Stimulated activated CD8-positive, alpha-beta memory T cell treated with anti-CD3 and anti-CD28 coated beads, Interleukin-4, amount 100 ng/mL, for 48 hours (primary cell): ENCODE data around the gene TGM2.

Source experiments
- DNase-seq: peaks from one replicate; pipeline ENCODE4 v3.0.0-alpha.2; 2020

Gene TGM2

DNA sequence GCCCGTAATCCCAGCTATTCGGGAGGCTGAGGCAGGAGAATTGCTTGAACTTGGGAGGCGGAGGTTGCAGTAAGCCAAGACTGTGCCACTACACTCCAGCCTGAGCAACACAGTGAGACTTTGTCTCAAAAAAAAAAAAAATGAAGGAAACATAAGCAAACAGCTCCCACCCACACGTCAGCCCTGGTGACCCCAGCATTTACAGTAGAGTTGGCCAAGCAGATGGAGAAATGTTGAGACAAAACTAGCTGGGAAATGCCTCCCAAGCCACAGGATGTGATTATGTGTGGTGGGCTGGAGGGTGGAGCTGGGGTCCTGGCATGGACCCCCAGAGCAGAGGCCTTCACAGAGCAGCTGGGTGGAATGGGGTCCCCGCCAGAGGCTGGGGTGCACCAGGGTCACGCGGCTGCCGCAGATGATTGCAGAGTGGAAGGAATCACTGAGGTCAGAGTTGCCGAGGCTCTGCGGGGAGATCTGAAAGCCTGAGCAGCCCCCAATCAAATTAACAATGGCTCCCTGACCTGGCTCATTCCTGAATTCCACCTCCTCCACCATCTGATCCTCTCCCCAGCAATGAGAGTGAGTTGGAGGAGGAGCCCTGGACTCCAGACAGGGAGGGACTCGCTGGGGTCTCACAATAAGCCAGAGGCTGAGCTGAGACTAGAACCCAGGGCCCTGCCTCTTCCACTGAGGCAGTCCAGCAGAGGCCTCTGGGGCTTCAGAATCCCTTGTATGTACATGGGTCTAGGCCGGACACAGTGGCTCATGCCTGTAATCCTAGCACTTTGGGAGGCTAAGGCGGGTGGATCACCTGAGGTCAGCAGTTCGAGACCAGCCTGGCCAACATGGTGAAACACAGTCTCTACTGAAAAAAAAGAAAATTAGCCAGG, 34.7 kb upstream of the TGM2 start:
- DNase-seq, result no peak

DNA sequence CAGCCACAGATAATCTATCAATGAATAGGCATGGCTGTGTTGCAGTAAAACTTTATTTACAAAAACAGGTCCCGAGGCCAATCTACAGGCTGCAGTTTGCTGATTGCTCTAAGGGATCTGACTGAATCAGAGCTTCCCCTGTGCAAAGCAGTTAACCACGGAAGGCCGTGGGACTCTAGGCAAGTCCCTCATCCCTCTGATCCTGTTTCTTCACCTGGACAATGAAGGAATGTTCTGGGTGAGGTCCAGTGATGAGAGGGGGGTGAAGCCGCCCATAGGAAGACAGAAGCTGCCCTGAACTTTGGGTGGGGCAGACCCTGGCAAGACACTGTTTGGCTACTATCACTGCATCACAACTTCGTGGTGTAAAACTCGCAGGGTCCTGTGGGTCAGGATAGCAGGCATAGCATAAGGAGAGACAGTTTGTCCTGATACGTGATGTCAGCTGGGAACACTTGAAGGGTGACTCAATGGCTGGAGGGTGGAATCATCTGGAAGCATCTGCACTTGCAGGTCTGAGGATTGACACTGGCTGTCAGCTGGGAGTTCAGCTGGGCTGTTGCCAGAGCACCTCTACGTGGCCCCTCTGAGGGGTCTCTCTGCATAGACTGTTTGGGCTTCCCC, 33.3 kb upstream of the TGM2 start:
- no peak for DNase-seq

DNA sequence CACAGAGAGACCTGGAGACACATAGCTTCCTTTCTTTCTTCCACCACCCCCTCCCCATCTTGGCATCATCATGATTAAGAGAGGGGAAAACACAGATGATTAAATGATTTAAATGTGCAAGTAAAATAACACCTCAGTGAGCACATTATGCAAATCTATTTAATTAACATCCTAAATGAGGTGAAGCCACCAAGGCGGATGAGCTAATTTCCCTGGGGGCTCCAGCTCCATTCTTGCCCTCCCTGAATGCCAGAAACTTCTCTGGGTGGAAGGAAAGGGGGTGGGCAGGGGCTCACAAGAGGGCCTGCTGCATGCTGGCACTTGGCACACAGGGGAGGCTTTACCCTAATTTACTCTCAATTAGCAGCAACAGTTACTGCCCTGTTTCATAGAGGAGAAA, 32.5 kb upstream of the TGM2 start:
- DNase-seq, result no peak

DNA sequence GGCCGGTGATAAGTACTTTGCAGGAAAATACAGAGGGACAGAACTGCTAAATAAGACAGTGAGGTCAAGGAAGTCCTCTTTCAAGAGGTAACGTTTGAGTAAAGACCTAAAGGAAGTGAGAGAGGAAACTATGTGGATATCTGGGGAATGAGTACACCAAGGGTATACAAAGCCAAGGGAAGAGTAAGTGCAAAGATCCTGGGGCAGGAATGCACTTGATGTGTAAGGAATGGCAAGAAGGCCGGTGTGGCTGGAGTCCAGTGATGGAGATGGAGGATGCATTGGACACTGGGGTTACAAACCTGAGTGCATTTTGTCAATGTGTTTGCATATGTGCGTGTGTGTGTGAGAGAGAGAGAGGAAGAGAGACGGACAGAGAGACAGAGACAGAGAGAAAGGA, 32.1 kb upstream of the TGM2 start:
- no peak for DNase-seq

DNA sequence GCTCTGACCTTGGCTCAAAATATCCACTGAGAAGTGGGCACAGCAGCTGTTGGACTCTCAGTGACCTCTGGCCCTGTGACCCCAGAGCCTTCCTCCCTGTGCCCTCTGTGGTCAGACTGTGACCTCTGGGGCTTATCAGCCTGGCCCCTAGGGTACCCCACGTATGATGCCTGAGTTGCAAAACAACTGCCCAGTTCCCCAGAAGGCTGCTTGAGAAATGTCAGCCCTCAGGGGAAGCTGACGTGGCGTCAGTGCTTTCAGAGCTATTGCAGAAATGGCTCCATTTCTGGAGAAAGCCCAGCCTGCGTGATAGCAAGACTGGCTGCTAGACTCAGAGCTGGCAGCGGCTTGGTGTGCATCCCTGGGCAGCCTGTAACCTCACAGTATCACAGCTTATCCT, 31.5 kb upstream of the TGM2 start:
- no peak for DNase-seq

DNA sequence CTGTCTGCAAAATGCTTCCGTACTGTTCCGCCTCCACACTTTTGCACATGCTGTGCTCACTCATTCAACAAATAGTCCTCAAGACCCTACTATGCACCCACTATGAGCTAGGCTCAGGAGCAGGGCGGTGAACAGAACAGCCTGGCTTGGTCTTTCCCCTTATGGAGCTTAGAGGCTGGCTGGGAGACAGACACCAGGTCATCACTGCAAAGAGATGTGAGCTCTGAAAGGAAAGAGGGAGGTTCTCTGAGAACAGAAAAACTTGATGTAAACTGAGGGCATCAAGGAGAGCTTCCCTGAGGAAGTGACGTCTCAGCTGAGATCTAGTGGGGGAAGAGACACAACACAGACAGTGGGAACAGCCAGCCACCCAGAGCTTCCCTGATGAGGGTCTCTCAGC, 31.0 kb upstream of the TGM2 start:
- no peak for DNase-seq

DNA sequence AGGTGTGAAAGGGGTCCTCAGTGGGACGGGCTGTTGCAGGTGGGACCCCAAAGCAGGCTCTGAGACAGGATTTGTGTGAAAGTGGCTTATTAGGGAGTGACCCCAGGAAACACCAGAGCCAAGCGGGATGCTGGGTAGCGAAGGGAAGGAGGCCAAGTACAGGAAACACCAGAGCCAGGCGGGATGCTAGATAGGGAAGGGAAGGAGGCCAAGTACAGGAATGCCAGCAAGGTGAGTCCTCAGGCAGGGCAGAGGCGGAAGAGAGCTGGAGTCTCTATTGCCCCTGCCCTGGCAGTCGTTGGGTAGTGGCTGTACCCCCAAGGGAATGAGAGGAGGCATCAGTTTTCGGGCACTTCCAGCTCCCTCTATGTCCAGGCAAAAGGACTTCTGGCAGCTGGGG, 30.5 kb upstream of the TGM2 start:
- no peak for DNase-seq

DNA sequence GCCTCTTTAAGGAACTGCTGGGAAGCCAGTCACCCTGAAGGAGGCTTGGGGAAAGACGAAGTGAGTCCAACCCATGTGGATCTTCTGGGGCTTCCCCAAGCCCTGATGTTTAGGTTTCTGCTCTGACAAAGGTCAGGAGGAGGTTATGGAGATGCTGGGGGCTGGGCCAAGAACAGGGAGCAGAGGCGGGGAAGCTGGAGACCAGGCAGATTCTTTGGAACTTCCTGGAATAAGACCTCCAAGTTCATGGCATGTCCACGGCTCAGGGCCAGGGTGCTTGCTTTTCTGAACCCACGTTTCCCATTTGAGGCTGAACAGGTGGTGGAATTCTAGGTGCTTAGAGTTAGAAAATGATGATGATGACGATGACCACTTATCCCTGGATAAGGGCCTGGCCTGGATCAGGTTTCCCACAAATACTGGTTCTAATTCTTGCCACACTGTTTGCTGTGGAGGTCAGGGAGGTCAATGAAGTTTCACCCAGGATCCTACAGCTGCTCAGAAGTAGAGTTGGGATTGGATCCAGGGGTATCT, 30.0 kb upstream of the TGM2 start:
- no peak for DNase-seq

DNA sequence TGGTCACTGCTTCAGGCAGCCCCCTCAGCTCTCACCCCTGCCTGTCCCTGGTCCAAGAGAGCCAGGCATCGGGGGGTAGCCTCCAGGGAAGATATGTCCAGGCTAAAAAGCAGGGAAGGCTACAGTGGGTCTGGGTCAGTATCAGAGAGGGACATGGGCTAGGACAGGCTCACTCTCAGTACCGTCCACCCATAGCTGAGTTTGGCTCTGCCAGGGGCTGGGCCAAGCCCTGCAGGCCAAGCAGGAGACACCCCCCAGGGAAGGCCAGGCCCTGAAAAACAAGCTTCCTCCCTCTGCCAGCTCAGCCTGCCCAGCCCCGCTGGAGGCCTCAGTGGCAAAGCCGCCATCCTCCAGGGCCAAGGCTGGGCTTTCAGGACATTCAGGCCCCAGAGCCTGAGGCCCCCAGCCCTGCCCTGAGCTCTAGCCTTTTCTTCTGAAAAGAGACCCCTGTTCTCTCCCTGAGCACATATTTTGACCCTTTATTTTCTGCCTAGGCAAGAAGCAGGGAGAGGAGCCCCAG, 28.6 kb upstream of the TGM2 start:
- DNase-seq, result no peak

DNA sequence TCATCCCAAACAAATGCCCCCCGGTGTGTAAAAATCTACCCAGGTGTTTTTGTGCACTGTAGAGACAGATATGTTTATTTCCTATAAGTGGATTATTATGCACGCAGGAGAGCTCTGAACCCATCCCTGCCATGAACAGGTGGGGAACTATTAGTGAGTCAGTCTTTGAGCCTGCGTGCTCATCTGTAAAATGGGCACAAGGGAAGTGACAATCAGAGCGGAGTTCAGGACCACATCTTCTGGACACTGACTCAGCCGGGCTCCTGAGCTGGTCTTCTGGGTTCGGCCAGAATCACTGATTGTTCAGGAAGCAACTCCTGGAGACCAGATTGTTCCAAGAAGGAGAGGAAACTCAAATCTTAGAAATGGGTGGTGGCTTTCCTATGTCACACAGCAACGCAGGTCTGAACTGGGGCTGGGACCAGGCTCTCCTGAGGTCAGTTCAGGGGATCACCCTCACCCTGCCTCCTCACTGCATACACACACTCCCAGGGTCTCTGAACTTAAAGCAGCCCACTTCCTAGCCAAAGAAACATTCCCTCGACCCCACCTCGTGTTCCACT, 27.3 kb upstream of the TGM2 start:
- DNase-seq, result no peak

DNA sequence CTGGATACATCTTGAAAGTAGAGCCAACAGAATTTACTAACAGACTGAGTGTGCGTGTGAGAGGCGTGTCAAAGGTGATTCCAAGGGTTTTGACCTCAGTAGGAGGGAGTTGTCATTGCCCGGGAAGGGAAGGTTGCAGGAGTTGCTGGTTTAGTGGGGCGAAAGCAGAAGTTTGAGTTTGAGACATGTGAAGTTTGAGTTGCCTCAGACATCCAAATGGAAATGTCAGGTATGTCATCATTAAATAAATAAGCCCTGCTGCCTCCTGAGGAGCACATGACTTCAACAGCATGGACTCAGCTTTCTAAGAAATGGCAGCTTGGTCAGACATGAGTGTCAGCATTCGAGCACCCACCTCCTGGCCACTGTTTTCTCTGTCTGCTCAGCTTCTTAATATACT, 26.6 kb upstream of the TGM2 start:
- no peak for DNase-seq

DNA sequence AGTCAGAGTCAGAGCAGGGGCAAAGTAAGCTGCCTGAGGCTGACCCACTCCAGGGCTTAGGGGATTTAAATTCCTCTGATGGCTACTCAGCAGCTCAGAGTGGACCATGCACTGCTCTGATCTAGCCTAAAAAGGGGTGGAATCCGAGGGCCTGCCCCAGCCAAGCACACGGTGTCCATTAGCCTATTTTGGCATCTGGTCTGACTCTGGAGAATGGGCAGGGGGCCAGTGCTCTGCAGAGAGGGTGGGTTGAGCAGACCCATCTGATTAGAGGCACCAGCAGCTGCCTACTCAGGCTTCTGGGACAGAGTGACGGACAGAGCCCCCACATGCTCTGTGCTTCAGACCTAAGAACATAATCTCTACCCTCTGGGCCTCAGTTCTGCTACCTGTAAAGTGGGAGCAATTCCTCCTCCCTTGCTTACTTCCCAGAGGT, 25.9 kb upstream of the TGM2 start:
- no peak for DNase-seq

DNA sequence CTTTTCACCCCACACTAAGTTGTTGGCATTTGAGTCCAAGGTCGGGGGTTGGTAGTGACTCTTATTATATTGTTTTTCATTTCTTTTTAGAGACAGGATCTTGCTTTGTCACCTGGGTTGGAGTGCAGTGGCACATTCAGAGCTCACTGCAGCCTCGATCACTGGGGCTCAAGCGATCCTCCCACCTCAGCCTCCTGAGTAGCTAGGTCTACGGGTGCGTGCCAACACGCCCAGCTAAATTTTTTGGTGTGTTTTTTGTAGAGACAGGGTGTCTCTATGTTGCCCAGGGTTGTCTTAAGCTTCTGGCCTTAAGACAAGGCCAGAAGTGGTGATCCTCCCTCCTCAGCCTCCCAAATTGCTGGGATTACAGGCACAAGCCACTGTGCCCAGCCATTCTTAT, 25.1 kb upstream of the TGM2 start:
- DNase-seq, result no peak

DNA sequence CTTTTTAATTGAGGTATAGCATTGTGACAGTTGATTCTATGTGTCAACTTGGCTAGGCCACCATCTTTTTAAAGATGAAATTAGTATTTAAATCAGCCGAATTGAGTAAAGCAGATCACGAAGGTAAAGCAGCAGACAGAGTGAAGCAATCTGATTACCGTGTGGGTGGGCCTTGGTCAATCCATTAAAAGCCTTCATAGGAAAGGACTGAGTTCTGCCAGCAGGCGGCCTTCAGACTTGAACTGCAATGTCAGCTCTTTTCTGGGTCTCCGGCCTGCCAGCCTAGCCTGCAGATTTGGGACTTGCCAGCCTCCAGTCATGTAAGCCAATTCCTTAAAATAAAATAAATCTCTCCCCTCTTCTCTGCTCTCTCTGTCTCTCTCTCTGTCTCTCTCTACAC, 22.4 kb upstream of the TGM2 start:
- DNase-seq, result no peak

DNA sequence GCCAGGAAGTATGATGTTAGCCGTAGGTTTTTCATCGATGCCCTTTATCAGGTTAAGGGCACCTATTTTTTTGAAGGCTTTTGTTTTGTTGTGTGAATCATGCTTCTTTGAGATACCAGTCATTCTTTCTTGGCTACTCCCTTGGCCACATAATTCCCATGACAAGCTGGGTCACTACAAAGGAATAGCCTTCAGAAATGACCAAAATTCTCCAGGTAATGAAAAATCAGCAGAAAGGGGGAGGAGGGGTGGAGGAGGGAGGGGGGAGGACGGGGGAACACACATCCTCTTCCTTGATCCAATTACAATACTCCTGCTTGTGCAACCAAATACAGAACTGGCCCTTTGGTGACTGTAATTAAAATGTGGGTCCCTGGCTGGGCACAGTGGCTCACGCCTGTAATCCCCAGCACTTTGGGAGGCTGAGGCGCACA, 21.7 kb upstream of the TGM2 start:
- no peak for DNase-seq

DNA sequence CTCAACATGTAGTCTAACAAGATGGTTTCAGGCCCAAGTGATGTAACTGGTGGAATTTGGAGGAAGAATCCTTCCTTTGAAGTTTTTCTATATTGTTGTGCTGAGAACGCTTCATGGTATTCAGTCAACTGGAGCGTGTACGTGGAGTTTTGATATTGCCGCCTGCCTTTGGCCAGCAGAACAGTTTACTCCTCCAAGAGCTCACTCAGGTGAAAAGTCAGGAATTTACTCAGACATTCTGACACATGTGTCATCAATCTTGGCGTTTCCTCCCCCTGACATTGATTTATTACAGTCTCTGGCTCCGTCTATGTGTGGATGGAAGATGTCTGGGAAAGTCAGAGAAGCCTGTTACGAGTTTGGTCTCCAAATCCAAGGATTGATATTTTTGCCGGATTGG, 19.0 kb upstream of the TGM2 start:
- no peak for DNase-seq

DNA sequence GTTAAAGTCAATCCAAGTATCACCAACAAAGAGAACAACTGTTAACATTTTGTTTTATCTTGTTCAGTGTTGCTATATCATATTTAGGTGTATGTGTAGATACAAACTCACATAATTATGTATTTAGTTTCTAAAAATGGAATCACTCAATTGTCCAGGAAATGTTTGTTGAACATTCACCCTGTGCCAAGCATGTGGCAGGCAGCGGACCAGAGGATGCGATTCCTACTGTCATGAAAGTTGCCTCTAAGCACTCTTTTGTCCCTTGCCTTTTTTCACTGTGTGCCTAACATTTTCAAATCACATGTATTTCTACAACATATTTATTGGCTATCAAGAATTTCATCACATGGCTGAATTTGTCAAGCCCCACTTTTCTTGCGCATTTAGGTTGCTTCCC, 16.9 kb upstream of the TGM2 start:
- DNase-seq, result no peak

DNA sequence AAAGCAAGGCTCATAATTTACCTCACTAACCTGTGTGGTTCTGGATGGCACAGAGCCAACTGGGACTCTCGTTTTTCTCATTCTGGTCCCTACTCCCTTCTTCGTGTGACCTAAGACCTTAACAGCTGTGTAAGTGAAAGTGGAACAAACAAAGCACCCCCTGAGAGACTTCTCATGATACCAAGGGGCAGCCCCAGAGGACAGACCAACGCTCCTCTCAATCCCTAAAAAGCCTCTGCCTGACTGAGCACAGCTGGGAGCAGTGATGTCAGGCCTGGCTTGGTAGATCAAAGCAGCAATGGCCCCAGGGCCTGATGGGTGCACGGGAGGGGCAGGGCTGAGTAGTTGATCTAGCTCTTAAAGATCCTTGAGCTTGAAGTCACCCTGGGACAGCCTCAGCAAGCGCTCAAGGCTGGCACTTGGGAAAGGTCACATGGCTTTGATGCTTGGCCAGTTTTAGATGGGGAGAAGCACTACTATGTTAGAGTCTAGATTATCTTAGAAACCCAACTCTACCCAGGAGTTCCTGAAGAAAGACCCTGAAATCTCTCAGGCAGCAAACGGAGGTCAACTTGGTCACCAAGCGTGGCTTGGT, 16.2 kb upstream of the TGM2 start:
- no peak for DNase-seq

DNA sequence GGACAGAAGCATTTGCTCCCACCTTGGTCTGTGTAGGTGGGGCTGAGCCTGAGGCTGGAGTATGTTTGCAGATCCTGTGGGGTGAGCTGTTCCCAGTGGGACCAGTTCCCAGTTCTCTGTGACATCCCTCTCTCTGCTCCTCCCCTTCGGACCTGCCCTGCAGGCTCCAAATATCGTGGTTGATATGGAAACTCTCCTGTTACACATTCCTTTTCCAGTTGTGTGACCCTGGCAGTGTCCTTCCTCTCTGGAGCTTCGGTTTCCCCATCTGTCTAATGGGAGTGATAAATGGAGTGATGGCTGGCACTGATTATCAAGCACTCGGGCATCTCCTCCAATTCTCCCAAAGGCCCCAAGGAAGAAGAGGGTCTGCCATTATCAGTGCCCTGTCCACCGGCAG, 15.7 kb upstream of the TGM2 start:
- DNase-seq, result no peak

DNA sequence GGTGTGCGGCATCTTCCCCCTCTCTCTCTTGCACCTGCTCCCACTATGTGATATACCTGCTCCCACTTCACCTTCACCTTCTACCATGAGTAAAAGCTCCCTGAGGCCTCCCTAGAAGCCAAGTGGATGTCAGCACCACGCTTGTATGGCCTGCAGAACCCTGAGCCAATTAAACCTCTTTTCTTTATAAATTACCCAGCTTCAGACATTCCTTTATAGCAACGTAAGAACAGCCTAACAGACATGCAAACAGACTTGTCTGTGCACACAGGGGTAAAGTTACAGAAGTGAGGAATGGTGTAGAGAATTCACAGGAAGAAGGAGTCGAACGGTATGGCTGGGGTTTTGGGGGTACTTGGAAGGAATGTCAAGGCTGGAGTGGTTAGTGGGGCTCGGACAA, 14.8 kb upstream of the TGM2 start:
- no peak for DNase-seq

DNA sequence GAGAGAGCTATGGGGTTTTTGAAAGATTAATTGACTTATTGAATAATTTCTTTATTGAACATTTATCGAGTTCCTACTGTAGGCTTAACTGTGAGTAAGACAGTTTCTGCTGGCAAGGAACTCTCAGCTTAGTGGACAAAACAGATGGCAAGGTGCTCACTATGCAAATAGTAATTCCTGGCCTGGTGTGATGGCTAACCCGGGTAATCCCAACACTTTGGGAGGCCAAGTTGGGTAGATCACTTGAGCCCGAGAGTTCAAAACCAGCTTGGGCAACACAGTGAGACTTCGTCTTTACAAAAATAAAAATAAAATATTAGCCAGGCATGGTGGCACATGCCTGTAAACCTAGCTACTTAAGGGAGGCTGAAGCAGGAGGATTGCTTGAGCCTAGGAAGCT, 13.5 kb upstream of the TGM2 start:
- DNase-seq, result no peak

DNA sequence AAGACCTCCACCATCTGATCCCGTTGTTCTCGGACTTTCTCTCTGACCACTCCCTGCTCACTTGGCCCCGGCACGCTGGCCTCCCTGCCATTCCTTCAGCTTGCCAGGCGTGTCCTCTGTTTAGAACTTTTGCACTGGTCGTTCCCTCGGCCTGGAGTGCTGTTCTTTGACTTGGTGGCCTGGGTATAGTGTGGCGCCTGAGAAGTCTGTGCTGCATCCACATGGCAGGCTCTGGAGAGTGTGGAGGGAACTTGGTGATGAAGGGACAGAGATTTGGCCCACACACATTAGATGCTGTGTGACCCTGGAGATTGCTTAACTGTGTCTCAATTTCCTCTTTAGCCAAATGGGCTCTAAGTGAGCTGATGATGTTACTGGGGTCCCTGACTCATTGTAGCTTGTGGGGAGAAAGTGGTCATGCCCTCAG, 13.0 kb upstream of the TGM2 start:
- no peak for DNase-seq

DNA sequence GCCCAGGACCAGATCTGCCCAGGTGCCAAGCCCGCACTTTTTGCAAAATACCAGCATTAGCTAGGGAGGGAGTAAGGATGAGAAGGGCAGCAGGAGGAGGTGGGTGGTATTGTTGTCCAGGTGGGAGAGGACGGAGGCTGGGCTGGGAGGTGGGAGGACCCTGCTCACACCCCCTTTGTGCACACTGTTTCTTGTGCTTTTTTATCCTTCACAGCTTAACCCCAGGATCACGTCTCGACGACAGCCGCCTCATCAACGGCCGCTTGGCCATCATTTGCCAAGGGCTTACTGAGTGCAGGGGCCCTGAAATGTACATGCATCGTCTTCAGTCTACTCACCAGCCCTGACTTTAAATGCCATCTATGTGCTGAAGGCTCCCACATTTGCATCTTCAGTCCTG, 12.1 kb upstream of the TGM2 start:
- no peak for DNase-seq
